BLaER1 (cell line): Measurements from ENCODE around the gene COL2A1.
A peak's percentile ranks its signal among the peaks of the same experiment; 100 is the strongest.

ENCODE experiments used
- H3K27ac ChIP-seq: shearing (Covaris generic); formaldehyde crosslinking; 2 replicates; pipeline ENCODE4 v1.8.1; 2022
- H3K27me3 ChIP-seq: shearing (Covaris generic); formaldehyde crosslinking; 2 replicates; pipeline ENCODE4 v1.8.1; 2022
- H3K36me3 ChIP-seq: shearing (Covaris generic); formaldehyde crosslinking; 2 replicates; pipeline ENCODE4 v1.8.1; 2022
- H3K4me1 ChIP-seq: shearing (Covaris generic); formaldehyde crosslinking; 2 replicates; pipeline ENCODE4 v1.8.1; 2022
- H3K4me2 ChIP-seq: shearing (Covaris generic); formaldehyde crosslinking; 2 replicates; pipeline ENCODE4 v1.8.1; 2022
- H3K4me3 ChIP-seq: shearing (Covaris generic); formaldehyde crosslinking; 2 replicates; pipeline ENCODE4 v1.8.1; 2022
- H3K9ac ChIP-seq: shearing (Covaris generic); formaldehyde crosslinking; 2 replicates; pipeline ENCODE4 v1.8.1; 2022
- H3K9me3 ChIP-seq: shearing (Covaris generic); formaldehyde crosslinking; 2 replicates; pipeline ENCODE4 v1.8.1; 2022
- H4K20me1 ChIP-seq: shearing (Covaris generic); formaldehyde crosslinking; 2 replicates; pipeline ENCODE4 v1.8.1; 2022
- Cebpa-rat ChIP-seq: shearing (Covaris generic); IDR thresholded peaks from 2 replicates; pipeline ENCODE4 v1.8.1; 2022

COL2A1 gene

GRCh38 chr12:47993491-47993890 is 10.8 kb downstream of the COL2A1 start:
- Histone ChIP-seq H3K4me1 (peaks cover 57% of the 10 kb centered on the region), H3K9ac (no peak overlapping the region), H3K4me3 (no peak overlapping the region), H3K27ac (no peak overlapping the region), H4K20me1 (no peaks in the 10 kb centered on the region), H3K27me3 (peaks cover 12% of the 10 kb centered on the region), H3K9me3 (no peaks in the 10 kb centered on the region), H3K4me2 (no peak overlapping the region), H3K36me3 (no peaks in the 10 kb centered on the region)
- TF ChIP-seq Cebpa-rat = no peak

DNA sequence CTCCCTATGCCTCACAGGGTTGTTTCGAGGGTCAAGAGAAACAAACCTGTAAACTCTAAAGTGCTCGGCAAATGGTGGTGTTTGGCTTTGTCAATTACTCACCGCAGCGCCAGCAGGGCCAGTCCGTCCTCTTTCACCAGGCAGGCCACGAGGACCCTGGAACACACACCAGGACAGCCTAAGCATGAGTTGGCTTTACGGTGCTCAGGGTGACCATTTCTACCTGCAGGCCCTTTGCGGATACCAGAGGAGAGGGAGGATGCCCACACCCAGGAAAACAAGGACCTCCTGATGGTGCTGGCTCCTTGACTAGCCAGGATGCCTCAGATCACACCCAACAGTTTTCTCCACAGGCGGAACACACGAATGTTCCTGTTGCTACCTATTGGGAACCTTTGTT is 11.5 kb downstream of the COL2A1 start:
- TF ChIP-seq Cebpa-rat = no peak
- peaks cover 64% of the 10 kb centered on the region for H3K4me1 ChIP-seq
- peaks cover 8% of the 10 kb centered on the region; the same call in 1 of the 2 replicates for H3K27me3 ChIP-seq
- no peaks in the 10 kb centered on the region for H3K9me3 ChIP-seq
- H3K9ac ChIP-seq = no peak overlapping the region
- H3K36me3 ChIP-seq = no peaks in the 10 kb centered on the region
- H4K20me1 ChIP-seq = no peaks in the 10 kb centered on the region
- H3K4me3 ChIP-seq = no peak overlapping the region
- H3K4me2 ChIP-seq = no peak overlapping the region
- H3K27ac ChIP-seq = no peak overlapping the region

- no peaks in the 10 kb centered on the region for H3K36me3 ChIP-seq
- H3K4me2 ChIP-seq = peak overlapping the region; percentile 77
- TF ChIP-seq Cebpa-rat = no peak
- H3K9ac ChIP-seq = no peak overlapping the region
- no peaks in the 10 kb centered on the region for H3K9me3 ChIP-seq
- H3K27me3 ChIP-seq = no peaks in the 10 kb centered on the region
- H3K4me1 ChIP-seq = peaks cover 78% of the 10 kb centered on the region
- H4K20me1 ChIP-seq = no peaks in the 10 kb centered on the region
- H3K4me3 ChIP-seq = no peak overlapping the region
- peak overlapping the region; percentile 44 for H3K27ac ChIP-seq
These were observed 12.9 kb downstream of the COL2A1 start for GRCh38 chr12:47991106-47992061.

DNA sequence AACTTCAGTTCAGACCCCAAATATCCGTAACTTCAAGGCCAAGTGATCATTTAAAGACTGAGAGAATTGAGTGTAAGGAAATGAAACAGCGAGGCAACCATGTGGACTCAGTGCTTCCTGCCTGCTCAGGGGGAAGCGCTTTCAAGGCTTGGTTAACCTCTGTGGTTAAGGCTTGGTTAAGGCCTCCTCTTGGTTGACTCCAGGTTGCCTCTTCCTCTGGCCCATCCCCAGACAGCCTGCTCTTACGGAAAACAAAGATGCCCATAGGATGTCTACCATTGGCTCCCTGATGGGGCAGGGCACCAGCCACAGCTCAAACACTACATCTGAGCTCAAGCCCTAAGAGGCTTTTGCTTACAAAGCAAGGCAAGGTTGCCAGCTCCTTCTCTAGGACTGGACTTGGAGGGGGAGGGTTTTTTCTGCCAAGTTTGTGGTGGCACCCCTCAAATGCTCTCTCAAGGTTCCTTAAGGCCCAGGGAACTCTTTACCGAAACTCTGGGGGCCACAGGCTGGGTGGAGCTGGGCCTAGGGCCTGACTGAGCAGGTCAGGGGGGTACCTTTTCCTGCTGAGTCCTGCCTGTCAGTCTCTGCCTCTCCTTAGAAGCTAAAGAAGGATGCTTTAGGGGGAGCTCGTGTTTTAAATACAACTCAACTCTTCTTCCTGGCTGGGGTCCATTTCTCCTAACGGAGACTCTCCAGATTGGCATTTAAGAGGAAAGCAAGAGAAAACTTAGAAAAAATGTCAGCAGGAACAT is 13.7 kb downstream of the COL2A1 start:
- Histone ChIP-seq H3K9me3 (no peaks in the 10 kb centered on the region), H4K20me1 (no peaks in the 10 kb centered on the region), H3K27me3 (no peaks in the 10 kb centered on the region), H3K4me2 (peak overlapping the region; percentile 77), H3K27ac (peak overlapping the region; percentile 51), H3K9ac (no peak overlapping the region), H3K4me3 (no peak overlapping the region), H3K36me3 (no peaks in the 10 kb centered on the region), H3K4me1 (peaks cover 76% of the 10 kb centered on the region)
- TF ChIP-seq Cebpa-rat = no peak

DNA sequence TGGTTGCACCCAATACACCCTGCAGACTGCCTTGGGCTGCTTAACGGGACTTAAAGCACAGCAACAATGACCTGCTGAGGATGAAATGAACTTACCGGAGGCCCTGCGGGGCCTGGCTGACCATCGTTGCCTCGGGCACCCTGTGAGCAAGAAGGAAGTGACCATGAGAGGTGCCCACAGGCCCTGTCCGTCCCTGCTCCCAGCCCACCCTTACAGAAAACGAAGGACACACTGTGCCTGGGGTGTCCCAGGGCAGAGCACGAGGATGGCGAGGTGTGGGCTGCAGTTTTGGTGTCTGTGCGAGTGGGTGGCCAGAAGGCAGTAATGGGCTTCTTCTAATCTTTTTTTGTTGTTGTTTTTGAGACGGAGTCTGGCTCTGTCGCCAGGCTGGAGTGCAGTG is 14.6 kb downstream of the COL2A1 start:
- Histone ChIP-seq H3K4me2 (peak overlapping the region; percentile 77), H3K9ac (no peak overlapping the region), H3K27me3 (no peaks in the 10 kb centered on the region), H3K4me1 (peaks cover 68% of the 10 kb centered on the region), H3K4me3 (no peak overlapping the region), H3K9me3 (no peaks in the 10 kb centered on the region), H3K36me3 (no peaks in the 10 kb centered on the region), H3K27ac (peak overlapping the region; percentile 51), H4K20me1 (no peaks in the 10 kb centered on the region)
- no peak for TF ChIP-seq Cebpa-rat

GRCh38 chr12:47989023-47989417 is 15.3 kb downstream of the COL2A1 start:
- H3K4me3 ChIP-seq = no peak overlapping the region
- H3K9me3 ChIP-seq = no peaks in the 10 kb centered on the region
- H3K4me2 ChIP-seq = peak overlapping the region; percentile 77
- no peak overlapping the region for H3K9ac ChIP-seq
- no peak overlapping the region for H3K27ac ChIP-seq
- no peaks in the 10 kb centered on the region for H4K20me1 ChIP-seq
- TF ChIP-seq Cebpa-rat = no peak
- no peaks in the 10 kb centered on the region for H3K36me3 ChIP-seq
- H3K27me3 ChIP-seq = no peaks in the 10 kb centered on the region
- H3K4me1 ChIP-seq = peaks cover 70% of the 10 kb centered on the region

DNA sequence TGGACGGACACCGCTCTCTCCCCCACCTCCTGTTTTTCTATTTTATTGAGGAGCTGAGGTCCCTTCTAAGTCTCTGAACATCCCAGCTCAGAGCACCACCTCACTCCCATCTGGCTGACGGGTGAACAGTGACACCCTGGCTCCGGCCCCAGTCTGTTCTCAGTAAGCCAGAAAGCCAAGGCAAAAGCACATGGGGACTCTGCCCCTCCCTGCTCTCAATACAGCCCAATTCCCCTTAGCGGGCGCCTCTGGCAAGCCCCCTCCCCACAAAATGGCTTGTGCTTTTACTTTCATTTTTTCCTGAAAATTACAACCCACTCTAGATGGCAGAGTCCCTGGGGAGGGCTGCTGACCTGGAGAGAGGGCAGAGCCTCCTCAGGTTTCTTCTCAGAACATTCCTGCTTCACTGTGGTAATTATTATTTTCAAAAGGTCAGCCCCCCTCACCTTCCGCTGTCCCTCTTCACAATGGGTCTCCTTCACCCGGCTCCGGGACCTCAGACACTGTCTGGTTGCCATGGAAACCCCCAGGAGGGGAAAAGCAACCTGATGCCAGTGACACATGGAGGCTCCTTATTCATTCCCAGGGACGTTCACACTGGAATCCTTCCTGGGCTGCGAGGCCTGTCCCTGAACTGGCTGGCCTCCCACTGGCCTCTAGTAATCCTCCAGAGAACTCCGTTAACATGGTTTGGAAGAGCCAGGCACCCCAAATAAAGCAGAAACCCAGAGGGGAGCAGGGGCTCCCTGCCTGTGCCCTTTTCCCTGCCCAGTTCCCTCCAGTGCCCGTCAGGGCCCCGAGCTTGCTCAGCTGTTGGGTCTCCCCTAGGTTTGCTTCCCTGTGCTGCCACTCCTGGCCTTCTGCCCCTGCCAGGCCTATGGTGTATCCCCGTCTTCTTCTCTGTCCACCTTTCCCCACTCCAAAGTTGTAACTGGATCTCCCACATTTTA is 15.9 kb downstream of the COL2A1 start:
- TF ChIP-seq Cebpa-rat = no peak
- Histone ChIP-seq H3K36me3 (no peaks in the 10 kb centered on the region), H4K20me1 (no peaks in the 10 kb centered on the region), H3K4me2 (peak overlapping the region; percentile 77), H3K4me3 (no peak overlapping the region), H3K9ac (no peak overlapping the region), H3K27me3 (no peaks in the 10 kb centered on the region), H3K4me1 (peaks cover 77% of the 10 kb centered on the region), H3K27ac (no peak overlapping the region), H3K9me3 (no peaks in the 10 kb centered on the region)

GRCh38 chr12:47987411-47988072 is 16.7 kb downstream of the COL2A1 start:
- Histone ChIP-seq H3K9ac (no peak overlapping the region), H4K20me1 (no peaks in the 10 kb centered on the region), H3K27me3 (no peaks in the 10 kb centered on the region), H3K36me3 (no peaks in the 10 kb centered on the region), H3K4me2 (peak overlapping the region; percentile 77), H3K4me3 (no peak overlapping the region), H3K27ac (no peak overlapping the region), H3K4me1 (peaks cover 85% of the 10 kb centered on the region), H3K9me3 (no peaks in the 10 kb centered on the region)
- no peak for TF ChIP-seq Cebpa-rat

DNA sequence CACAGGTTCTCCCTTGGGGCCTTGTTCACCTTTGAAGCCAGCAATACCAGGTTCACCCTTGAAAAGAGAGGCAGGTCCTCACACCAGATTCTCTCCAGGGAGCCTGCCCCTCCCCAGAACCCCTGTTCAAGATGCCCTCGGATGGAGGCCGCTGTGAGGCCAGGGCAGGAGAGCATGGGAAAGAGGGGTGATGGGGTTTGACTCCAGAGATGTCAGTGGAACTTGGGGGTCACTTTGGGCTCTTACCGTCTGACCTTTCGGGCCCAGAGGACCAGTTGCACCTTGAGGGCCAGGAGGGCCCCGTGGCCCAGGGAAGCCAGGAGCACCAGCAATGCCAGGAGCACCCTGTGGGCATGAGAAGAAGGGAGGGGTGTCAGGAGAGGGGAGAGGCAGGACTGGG is 17.4 kb downstream of the COL2A1 start:
- Histone ChIP-seq H3K27me3 (no peaks in the 10 kb centered on the region), H3K4me3 (no peak overlapping the region), H3K9ac (no peak overlapping the region), H4K20me1 (no peaks in the 10 kb centered on the region), H3K36me3 (no peaks in the 10 kb centered on the region), H3K9me3 (no peaks in the 10 kb centered on the region), H3K4me1 (peaks cover 90% of the 10 kb centered on the region), H3K27ac (no peak overlapping the region), H3K4me2 (peak overlapping the region; percentile 77)
- no peak for TF ChIP-seq Cebpa-rat
